GM18868 (cell line): Measurements from ENCODE around the gene SDHB.

Experiments used
- ATAC-seq: cut with Tn5 transposase; IDR thresholded peaks from one replicate; pipeline ENCODE4 v1.9.1; 2021; ENCODE audit warnings: mild to moderate bottlenecking, moderate library complexity; ENCODE audit not compliant: unreplicated experiment

The SDHB gene

DNA sequence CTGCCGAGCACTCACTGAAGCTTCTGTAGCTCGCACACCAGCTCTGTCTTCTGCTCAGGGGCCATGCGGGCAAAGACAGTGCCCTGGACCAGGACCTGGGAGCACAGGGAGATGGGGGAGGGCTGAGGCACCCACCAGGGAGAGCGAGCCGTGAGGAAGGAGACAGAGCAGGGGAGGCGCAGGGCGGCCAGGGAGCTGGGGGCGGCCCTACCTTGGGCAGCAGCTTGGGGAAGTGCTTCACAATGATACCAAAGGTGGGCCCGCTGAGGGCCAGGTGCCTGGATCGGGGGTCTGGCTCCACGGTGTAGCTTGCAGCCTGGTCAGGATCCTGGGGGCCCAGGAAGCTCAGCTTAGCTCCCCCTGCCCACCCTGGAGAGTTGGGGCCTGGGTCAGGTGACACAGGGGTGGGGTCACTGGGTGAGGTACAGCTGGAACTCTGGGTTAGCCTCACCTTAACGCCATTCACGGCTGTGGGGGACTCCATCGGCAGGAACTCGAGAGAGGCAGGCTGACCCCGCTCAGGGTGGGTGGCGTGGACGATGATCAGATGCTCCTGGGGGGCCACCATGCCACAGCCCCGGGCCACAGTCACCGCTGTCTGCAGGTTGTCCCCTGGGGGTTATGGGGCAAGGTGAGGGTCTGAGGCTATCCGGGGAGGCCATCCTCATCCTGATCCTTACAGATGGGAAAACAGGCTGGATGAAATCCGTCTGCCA lies 64.0 kb downstream of the SDHB start:
- ATAC-seq = no peak

DNA sequence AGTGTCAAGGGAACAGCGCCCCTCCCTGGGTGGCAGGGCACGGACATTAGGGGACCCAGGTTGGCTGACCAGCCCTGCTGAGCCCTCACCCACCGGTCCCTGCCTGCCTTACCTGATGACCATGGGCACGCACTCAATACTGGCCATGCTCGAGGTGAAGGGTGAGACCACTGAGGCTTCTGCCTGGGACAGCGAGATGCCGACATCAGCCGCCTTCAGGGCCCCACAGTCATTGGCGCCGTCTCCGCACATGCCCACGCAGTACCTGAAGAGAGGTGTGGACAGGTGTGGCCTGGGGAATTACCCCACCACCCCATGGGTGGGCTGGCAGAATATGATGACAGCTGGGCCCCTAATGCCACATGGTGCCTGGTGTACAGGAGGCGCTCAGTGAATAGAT lies 65.6 kb downstream of the SDHB start:
- ATAC-seq = no peak

DNA sequence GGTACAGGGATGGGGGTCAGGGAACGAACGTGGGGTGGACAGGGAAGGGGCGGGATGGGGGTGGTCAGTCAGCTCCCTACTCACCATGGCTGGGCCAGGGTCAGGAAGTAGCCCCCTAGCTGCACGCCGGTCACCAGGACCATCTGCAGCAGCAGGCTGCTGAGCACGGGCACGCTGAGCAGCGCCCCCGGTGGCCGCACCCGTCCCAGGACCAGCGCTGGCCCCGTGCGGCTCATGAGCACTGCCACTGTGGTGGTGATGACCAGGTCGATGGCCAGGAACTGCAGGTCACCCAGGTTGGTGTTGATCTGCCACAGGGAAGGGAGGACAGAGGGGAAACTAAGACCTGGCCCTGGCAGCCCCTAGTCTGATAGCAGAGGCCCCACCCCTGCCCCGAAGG lies 66.9 kb downstream of the SDHB start:
- ATAC-seq = no peak

DNA sequence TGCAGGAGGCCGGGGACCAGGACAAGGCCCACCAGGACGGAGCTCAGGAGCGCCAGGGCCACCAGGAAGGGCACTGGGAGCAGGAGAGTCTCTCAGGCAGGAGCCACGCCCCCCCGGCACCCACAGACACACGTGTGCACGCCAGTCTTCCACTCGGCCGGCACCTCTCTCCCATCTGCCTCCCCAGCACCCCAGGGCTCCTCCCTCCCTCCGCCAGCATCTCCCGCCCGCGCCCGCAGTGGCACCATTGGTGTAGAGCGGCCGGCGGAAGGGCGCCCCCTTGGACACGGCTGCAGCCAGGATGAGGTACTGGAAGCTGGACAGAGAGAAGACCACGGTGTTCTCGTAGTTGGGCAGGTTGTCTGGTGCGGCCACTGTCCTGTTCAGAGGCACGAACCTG lies 67.3 kb downstream of the SDHB start:
- ATAC-seq = no peak

DNA sequence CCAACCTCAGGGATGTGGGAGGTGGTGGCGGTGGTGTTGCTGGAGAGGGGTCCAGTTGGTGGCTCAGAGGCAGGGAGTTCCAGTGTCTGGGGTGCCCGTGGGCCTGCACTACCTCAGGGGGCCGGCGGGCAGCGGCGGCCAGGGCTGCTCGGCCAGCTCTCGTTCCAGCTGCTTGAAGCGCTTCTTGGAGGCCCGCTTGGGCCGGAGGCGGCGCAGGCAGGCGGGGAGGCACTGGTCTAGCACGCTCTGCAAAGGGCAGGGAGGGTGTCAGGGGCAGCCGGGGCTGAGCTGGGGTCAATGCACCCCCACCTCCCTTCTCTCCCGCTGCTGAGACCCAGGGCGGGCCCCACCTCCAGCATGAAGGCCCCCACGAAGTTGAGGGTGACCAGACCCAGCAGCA lies 67.7 kb downstream of the SDHB start:
- no peak for ATAC-seq

DNA sequence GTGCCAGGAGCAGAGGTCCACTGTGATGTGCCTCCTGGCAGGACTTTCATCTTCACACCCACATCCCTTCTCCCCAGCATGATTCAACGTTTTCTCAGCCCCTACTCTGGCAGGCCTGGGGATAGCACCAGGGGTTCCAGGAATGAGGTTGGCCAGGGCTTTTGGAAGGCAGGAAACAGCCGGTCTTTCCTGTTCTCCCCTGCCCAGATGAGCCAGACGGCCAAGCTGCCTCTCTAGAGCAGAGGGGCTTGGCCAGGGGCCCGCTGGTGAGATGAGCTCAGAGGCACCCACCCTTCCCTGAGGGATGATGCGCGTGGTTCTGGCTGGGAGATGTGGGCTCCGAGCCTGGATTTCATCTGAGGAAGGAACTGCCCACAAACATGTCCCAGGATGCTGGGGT lies 69.1 kb downstream of the SDHB start:
- no peak for ATAC-seq

DNA sequence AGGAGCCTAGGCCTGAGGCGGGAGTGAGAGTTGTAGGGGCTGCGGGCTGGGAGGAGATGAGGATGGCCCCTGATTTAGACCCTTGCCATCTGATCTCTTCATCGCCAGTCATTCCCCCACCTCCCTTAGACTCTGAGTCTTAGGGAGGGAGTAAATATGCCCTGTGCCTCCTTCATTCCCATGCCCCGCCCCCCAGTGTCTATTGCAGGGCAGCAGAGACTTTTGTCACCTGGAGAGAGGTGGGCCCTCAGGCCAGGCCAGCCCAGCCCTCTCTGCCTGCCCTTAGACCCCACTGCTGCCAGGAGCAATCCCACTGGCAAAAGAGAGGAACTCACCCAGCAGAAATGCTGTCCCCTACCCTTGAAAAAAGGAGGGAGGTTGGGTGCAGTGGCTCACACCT lies 70.2 kb downstream of the SDHB start:
- no peak for ATAC-seq

DNA sequence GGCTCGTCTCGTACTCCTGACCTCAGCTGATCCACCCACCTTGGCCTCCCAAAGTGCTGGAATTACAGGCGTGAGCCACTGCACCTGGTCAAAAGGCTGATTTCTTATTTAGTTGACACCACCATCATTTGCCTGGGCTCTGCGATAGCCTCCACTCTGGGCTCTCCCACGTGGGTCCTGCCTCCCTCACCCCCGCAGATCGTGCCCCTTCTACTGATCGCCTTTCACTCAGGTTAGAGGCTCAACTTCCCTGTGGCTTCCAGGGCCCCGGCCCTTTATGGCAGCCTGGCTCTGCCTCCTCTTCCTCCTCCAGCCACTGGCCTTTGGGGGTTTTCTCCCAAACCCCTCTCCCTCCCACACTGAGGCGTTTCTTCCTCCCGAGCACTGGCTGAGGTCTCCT lies 70.9 kb downstream of the SDHB start:
- ATAC-seq = no peak

DNA sequence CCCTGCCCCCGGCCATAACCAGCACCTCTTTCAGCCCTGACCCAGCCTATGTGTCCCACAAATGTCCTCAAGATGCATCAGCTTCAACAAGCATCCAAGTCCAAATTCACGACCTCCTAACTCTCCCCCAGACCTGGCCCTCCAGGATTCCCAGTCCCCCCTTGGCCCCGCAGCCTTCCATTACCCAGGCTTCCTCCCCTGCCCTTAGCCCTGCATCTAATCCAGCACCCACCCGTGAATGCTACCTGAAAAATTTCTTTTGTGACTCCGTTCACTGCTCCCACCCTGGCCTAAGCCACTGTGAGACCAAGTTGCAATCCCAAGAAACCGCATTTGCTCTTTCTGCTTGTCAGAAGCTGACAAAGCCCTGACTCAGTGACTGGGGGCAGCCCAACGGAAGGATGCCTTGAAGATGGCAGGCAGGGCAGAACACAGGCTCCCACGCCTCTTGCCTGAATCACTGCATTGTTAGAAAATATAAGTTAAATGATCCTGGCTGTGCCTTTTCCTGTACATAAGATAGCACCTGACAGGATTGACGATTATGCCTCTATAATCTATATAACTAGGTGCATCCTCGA lies 72.5 kb downstream of the SDHB start:
- ATAC-seq = no peak

DNA sequence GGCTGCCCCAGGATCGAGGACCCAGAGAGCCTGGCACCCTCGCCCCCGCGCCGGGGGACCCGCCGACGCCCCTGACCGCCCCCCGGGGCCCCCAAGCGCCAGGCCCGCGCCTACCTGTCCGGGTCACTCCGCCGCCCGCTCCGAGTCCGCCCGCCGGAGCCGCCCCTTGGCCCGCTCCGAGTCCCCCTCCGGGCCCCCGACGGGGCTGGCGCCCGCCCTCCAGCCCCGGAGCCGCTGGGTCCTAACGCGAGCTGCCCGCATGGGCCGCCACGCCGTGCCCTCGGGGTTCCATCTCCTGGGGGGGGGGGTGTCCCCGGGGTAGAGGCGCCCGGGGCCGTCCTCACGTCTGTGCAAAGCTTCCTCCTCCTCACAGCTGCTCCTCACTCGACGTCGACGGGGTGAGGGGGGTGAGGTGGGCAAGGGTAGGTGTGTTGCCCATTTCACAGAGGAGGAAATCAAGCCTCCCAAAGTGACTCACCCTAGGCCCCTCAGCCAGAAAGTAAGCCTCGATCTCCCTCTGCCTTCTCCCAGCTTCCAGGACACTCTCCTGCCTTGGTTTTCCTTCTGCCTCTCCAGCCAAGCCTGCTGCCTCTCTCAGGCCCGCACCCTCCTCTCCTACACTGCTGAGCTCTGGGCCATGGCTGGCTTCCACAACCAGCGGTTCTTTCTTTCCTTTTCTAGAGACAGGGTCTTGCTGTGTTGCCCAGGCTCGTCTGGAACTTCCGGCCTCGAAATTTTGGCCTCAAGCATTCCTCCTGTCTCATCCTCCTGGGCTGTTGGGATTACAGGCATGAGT lies 73.2 kb downstream of the SDHB start, which contains the start of gene MFAP2:
MFAP2 (minus strand) TSS at position 148 of the 796 bp plus-strand sequence. CDS start 2,347 bp downstream, outside the sequence.
- no peak for ATAC-seq

DNA sequence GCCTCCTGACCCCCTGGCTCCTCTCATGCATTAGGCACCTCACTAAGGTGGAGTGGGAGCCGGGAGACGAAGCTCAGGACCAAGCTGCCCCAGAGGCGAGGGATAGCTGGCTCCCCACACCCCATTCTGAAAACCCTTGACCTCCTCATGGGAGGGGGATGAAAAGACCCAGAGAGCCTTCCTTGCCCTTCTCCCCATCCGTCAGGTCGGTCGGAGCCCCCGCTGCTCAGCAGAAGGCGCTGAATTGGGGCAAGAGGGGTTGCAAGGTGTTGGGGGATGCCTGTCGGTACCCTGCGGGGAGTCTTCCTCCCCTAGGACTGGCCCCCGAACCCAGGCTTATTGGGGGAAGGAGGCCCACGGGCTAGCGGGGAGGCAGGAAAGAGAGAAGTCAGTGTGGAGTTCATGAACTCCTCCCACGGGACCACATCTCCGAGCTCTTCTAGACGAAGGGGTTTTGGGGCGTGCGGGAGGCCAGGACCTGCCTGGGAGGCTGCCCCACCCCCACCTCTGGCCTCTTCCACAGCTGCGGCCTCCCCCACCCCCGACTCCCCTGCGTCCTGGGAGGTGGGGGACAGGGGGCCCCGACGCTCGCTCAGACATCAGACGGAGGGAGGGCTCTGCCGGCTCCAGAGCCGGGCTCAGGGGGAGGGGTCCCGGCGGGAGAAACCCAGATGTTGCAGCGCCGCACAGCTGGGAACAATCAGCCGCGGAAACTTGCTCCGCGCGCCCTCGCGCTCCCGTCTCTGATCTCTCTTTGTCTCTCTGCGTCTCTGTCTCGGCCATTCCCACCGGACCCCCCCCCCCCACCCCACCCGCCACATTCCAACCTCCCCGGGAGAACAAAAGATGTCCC lies 74.1 kb downstream of the SDHB start:
- no peak for ATAC-seq

DNA sequence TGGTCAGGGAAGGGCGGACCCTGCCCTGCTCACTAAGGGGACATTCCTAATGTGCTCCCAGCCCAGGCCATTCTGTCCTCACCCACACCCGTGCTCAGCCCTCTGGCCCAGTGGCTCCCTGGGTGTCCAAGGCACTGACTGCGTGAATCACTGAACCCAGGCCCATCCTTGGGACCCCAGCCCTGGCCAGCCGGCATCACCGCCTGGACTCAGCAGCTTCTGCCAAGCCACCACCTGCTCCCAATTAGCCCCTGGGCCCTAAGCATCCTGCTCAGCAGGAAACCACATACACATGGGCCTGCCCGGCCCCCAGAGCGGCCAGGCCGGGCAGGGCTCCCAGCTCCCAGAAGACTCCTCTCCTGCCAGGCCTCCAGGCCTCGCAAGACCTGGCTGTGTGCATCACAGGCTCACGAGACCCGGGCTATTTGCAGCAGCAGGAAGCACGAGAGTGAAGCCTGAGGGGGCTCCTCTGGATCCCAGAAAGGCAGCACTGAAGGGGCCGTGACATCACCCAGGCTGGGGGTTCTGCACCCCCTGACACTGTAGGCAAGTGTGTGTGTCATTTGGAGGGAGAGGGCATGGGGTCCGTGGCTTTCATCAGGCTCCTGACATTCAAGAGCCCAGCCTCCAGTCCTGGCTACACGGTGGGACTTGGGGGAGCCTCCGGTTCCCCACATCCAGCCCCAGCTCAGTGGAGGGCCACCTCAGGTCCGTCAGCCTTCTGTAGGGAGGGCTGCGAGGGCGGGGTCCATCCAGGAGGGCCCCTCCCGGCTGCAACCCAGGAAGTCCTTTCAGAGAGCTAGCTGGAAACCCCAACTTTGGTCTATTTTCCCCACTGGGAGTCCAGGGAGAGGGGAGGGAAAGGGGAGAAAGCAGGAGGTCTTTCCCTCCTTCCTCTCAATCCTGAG lies 75.0 kb downstream of the SDHB start:
- ATAC-seq = no peak

DNA sequence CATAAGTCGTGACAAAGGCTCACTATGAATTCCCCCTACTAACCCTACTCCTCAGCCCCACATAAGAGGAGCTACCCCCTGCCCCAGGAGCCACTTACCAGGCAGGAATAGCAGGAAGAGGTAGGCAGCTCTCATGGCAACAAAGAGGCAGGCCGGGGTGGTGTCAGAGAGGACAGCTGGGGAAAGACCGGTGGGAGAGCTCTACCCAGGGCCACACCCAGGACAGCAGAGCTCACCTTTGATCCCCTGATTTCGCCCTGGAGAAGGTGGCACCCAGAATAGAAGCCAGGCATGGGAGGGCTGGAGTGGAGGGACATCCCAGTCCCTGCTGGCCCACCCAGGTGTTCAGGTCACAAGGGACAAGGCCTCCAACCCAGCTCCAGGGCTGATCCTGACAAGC lies 75.7 kb downstream of the SDHB start:
- no peak for ATAC-seq

DNA sequence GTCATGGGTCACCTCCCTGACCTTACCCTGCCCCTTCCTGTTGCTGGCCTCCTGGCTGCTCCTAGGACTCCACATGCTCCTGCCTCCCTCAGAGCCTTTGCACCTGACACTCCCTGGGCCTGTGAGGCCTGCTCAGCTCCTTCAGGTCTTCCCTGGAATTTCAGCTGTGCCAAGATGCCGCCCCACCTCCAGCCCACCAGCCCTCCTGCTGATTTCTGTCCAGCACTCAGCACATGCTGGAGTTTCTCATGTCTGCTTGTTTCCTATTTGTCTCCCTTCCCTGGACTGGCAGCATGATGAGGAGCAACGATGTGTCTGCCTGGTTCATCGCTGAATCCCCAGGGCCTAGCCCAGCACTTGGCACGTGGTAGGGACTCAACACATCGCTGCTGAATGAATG lies 76.5 kb downstream of the SDHB start:
- no peak for ATAC-seq

DNA sequence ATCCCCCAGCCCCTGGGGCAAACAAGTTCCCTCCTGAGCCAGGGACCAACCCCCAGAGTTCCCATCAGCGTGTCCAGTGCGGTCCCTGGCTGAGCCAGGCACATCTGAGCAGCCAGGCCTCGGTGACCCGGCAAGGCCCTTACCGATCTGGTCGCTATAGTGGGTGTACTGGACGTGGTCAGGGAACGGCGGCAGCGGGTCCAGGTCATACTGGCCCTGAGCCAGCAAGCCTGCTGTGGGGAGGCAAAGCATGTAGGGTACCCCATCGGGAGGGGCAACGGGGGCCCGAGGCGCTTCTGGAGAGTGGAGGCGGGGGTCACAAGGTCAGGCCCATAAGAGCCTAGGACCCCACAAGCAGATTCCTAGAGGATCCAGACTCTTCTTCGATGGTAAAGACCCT lies 76.9 kb downstream of the SDHB start:
- no peak for ATAC-seq

DNA sequence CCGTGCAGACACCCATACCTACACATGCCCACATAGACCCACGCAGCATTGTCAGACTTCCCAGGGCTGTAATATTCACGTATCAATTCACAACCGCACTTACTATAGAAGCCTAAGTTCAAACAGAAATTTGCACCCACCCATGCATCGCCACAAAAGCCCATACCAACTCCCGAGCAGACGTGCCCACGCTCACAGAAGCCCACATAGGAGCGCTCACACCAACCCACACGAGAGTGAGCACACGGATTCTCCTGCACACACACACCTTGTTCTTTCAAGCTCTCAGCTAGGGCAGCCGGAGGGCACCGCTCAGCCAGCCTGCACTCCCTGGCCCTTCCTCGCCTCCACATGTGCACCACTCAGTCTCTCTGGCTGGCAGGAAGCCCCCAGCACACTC lies 78.0 kb downstream of the SDHB start:
- no peak for ATAC-seq

DNA sequence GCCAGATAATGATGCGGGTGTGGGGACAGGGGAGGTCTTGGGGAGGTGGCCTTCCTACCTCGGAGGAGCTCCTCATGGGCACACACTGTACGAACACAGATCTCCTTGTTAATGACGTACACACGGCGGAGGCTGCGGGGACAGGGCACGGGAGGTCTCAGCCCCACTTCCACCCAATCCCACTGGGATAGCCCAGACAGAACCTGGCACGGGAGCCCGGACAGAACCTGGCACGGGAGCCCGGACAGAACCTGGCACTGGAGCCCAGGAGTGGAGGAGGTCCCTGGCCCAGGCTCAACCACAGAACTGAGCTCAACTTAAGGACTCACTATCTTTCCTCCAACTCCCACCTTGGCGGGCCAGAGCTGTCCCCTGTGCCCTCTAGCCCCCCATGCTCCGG lies 78.6 kb downstream of the SDHB start:
- ATAC-seq = no peak

DNA sequence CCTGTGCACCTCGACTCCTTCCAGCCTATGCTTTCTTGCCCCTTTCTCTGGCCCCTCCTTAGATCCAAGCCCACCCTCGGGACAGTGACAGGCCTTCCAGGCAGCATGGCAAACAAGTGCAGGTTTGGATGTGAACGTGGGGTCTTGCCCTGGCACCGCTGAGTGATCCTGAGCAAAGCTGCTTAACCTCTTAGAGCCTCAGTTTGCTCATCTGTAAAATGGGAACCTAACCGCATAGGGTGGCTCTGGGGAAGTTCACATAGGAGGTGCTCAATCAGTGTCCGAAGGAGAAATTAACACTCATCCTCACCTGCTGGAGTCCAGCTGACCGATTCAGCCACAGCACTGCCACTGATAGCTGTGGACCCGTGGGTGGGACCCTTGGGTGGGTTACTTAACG lies 80.6 kb downstream of the SDHB start:
- no peak for ATAC-seq

DNA sequence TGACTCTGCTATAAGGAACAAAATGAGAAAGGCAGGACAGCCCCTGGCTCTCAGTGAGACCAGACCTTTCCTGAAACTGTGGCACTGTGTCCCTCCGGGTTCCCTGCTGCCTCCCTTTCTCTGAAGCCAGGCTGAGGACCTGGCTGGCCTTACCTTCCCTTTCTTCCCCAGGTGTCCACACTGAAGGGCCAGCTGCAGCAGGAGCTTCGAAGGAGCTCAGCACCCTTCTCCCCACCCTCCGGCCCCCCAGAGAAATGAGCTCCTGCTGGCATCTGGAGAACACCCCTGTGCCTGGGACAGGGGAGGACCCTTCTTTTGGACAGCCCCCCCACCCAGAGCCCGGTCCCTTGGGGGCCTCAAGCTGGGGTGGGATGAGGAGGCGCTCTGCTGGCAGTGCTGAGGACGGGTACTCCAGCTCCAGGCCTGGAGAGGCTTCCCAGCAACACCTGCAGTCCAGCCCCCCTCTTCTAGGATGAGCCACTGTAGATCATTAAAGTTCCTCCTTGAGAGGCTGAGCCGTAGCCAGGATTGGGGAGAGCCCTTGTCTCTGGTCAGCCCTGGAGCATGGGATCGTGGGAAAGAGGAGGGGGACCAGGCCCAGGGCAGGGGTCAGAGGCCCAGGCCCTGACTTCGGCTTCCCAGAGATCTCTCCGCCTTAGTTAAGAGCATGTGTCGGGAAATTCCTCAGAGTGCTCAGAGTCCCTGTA lies 81.5 kb downstream of the SDHB start:
- ATAC-seq = no peak
